ENCODE results near the gene ZC2HC1C.

DNA sequence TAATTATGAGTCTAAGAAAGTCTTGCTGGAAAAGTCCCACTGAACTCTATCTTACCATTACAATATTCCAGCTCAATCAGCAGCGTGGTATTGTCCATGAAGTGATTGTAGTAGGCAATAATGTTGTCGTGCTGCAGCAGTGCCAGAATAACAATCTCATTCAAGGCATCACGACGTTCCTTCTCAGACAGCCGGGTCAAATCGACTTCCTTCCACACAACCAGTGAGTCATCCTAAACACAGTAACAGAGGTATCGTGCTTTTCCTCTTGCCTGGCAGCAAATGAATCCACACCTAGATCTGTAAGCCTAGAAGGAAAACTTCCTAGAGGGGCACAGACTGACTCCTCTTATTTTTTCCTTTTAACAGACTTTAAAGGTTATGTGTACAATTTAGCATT lies 54.5 kb downstream of the ZC2HC1C start:
- TF ChIP-seq POLR2AphosphoS5 (IDR thresholded peaks at IDR 0.05; ENCODE audit: low read depth, low read length) (0 out of 2 replicates have a peak, but pooled peaks have one; percentile 24), SIN3A (IDR thresholded peaks at IDR 0.05; ENCODE audit: borderline replicate concordance, insufficient read depth, low read length) (peak; percentile 26; the same call in 1 of the 2 replicates), TAF1 (IDR thresholded peaks at IDR 0.05; ENCODE audit: borderline replicate concordance, insufficient read depth, low read length) (no peak), FOXP2 (optimal IDR thresholded peaks at IDR 0.05; ENCODE audit: borderline replicate concordance, extremely low read depth, extremely low read length, insufficient read depth) (no peak)
- TF ChIP-seq, protein P1, sequence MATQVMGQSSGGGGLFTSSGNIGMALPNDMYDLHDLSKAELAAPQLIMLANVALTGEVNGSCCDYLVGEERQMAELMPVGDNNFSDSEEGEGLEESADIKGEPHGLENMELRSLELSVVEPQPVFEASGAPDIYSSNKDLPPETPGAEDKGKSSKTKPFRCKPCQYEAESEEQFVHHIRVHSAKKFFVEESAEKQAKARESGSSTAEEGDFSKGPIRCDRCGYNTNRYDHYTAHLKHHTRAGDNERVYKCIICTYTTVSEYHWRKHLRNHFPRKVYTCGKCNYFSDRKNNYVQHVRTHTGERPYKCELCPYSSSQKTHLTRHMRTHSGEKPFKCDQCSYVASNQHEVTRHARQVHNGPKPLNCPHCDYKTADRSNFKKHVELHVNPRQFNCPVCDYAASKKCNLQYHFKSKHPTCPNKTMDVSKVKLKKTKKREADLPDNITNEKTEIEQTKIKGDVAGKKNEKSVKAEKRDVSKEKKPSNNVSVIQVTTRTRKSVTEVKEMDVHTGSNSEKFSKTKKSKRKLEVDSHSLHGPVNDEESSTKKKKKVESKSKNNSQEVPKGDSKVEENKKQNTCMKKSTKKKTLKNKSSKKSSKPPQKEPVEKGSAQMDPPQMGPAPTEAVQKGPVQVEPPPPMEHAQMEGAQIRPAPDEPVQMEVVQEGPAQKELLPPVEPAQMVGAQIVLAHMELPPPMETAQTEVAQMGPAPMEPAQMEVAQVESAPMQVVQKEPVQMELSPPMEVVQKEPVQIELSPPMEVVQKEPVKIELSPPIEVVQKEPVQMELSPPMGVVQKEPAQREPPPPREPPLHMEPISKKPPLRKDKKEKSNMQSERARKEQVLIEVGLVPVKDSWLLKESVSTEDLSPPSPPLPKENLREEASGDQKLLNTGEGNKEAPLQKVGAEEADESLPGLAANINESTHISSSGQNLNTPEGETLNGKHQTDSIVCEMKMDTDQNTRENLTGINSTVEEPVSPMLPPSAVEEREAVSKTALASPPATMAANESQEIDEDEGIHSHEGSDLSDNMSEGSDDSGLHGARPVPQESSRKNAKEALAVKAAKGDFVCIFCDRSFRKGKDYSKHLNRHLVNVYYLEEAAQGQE (IDR thresholded peaks at IDR 0.05; ENCODE audit: insufficient read depth in 1 of 2, low read depth in 2 of 2, low read length in 2 of 2): no peak

Measured in PFSK-1 (cell line).